ENCODE results near the gene GRIK2. TPM values are rescaled to one million over a fixed set of nuclear protein-coding genes. Genes with fewer than 3 reads are reported as not detected.
"Not testable (repeated sequence)": the region's sequence is repeated elsewhere in the genome, so short reads cannot be mapped to it uniquely, and the experiment has no call there.

The GRIK2 gene
- total RNA-seq, 2 experiments from 2014 or later: not detected

DNA sequence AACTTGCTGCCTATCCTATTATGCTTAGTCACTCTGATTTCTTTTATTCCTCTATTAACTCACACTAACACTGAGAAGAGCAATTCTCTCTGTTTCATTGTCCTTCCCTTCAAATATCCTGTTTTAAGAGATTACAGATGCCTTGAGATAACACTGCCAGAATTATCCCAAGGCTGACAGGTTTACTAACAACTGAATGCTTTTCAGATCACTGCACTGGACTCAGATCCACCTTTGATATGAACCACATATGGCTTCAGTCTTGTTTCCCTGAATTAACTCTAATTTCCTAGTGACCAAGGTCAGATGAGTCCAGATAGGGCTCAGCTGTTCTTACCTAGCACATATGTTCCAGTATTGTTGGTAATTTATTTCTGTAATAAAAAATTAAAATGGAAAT lies 633.1 kb downstream of the GRIK2 start:
- Mint-ChIP-seq H3K36me3 (no peaks in the 10 kb centered on the region), H3K4me3 (no peak overlapping the region), H3K4me1 (ENCODE audit: low read depth) (no peaks in the 10 kb centered on the region), H3K27ac (no peak overlapping the region), H3K27me3 (no peaks in the 10 kb centered on the region), H3K9me3 (peaks cover 5% of the 10 kb centered on the region)
- CTCF ChIA-PET: no interaction called here
- POLR2A ChIA-PET: no interaction called here
- no peak for DNase-seq
- intact Hi-C loops (cut with micrococcal nuclease): no loop called here

DNA sequence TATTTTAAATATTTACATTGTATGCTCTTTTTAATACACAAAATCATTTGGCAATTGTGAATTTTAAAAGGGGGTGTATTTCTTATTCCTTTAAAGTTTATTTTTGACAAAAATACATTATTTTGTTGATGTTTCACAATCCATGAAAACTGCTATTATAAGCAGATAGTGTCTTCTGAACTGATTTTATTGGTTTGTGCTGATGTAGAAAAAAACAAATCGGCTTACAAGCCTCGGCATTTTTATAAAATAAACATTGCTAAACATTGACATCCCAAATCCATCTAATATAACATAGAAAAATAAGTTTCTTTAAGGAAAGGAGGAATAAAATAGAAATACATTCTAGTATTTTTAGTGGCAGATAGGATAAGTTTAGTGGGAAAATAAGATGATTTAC lies 634.7 kb downstream of the GRIK2 start:
- intact Hi-C loops (cut with micrococcal nuclease): no loop called here
- Mint-ChIP-seq H3K4me1 (ENCODE audit: low read depth) (no peaks in the 10 kb centered on the region), H3K27me3 (no peaks in the 10 kb centered on the region), H3K27ac (no peak overlapping the region), H3K4me3 (no peak overlapping the region), H3K9me3 (peaks cover 6% of the 10 kb centered on the region), H3K36me3 (no peaks in the 10 kb centered on the region)
- POLR2A ChIA-PET: no interaction called here
- CTCF ChIA-PET: no interaction called here
- DNase-seq: no peak

DNA sequence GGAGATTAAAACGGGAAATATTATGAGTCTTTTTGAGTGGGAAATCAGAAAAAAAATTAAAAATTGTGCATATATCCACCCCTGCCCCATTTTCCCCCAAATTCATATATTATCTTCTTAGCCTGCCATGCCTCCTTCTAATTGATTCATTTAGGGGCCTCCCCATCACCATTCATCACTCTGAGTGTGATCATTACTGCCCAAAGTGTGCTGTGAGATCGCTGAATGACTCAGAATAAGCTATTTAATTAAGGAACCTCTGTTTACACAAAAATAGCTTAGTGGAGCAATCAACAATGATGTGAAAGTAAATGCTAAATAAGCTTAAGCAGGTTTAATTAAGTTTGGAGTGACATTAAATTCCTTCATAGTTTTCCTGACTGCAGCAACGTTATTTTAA lies 645.5 kb downstream of the GRIK2 start:
- ChIA-PET POLR2A (no interaction called here), CTCF (no interaction called here)
- Mint-ChIP-seq H3K36me3 (no peaks in the 10 kb centered on the region), H3K27me3 (no peaks in the 10 kb centered on the region), H3K4me3 (no peak overlapping the region), H3K4me1 (ENCODE audit: low read depth) (no peaks in the 10 kb centered on the region), H3K27ac (no peak overlapping the region), H3K9me3 (peaks cover 7% of the 10 kb centered on the region)
- DNase-seq: no peak
- intact Hi-C loops (cut with micrococcal nuclease): no loop called here

DNA sequence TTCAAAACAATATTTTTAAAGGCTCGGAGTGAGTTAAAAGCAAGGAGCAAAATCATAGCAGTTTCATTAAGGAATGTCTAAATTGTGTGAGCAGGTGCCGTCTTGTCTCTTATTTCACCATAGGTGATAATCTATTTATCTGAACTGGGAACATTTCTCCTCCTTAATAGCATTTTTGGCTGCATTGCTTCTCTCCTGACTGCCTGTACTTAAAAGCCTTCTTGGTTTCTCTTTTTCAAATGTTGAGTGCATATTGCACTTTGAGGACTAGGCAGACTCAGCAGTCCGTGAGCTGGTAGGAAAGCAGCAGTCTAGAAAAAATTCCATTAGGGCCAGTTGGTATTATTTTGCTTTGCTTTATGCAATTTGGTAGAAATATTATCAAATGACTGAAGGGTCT lies 645.9 kb downstream of the GRIK2 start:
- DNase-seq: no peak
- no peaks in the 10 kb centered on the region for H3K27me3 Mint-ChIP-seq
- no peak overlapping the region for H3K27ac Mint-ChIP-seq
- intact Hi-C loops (cut with micrococcal nuclease): no loop called here
- no peaks in the 10 kb centered on the region for H3K4me1 Mint-ChIP-seq (ENCODE audit: low read depth)
- H3K36me3 Mint-ChIP-seq: no peaks in the 10 kb centered on the region
- ChIA-PET CTCF (no interaction called here), POLR2A (no interaction called here)
- H3K4me3 Mint-ChIP-seq: no peak overlapping the region
- H3K9me3 Mint-ChIP-seq: peaks cover 7% of the 10 kb centered on the region

DNA sequence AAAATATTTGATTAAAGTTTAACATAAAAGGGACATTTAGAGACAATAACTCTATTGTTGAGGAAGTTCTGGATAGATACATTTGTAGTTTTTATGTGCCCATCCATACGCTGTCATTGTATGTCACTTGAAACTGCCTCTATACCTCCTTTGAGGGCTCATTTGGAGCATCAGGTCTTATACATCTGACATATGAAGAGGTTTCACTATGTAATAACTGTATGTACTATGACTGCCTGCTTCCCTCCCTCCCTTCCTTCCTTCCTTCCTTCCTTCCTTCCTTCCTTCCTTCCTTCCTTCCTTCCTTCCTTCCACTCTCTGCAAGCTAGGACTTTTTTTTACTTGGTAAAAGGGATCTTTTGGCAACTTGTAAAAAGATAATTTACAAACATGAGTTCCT lies 657.5 kb downstream of the GRIK2 start:
- Mint-ChIP-seq H3K4me3 (no peak overlapping the region), H3K27me3 (no peaks in the 10 kb centered on the region), H3K36me3 (no peaks in the 10 kb centered on the region), H3K27ac (no peak overlapping the region), H3K4me1 (ENCODE audit: low read depth) (no peaks in the 10 kb centered on the region), H3K9me3 (peaks cover 2% of the 10 kb centered on the region)
- intact Hi-C loops (cut with micrococcal nuclease): no loop called here
- DNase-seq: no peak
- ChIA-PET POLR2A (no interaction called here), CTCF (no interaction called here)

DNA sequence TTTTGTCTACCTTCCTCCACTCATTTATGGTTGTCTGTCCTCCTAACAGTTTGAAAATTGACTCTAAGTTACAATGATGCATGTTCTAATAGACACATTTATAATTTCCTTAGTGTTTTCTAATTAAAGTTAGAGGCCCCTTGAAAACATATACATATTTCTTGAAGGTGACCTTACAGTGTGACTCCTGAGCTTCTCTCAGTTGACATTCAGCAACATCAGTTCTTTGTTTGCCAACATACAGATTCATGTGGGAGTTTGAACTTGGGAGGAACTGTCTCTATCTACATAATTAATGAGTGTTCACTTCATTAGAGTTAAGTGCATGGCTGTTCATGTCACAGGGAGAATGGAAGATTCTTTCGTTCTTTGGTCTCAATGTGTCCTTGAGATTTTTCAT lies 658.2 kb downstream of the GRIK2 start:
- CTCF ChIA-PET: no interaction called here
- intact Hi-C loops (cut with micrococcal nuclease): no loop called here
- POLR2A ChIA-PET: no interaction called here
- H3K4me1 Mint-ChIP-seq (ENCODE audit: low read depth): no peaks in the 10 kb centered on the region
- H3K27ac Mint-ChIP-seq: no peak overlapping the region
- peaks cover 2% of the 10 kb centered on the region for H3K9me3 Mint-ChIP-seq
- no peak for DNase-seq
- H3K36me3 Mint-ChIP-seq: no peaks in the 10 kb centered on the region
- H3K27me3 Mint-ChIP-seq: no peaks in the 10 kb centered on the region
- no peak overlapping the region for H3K4me3 Mint-ChIP-seq

DNA sequence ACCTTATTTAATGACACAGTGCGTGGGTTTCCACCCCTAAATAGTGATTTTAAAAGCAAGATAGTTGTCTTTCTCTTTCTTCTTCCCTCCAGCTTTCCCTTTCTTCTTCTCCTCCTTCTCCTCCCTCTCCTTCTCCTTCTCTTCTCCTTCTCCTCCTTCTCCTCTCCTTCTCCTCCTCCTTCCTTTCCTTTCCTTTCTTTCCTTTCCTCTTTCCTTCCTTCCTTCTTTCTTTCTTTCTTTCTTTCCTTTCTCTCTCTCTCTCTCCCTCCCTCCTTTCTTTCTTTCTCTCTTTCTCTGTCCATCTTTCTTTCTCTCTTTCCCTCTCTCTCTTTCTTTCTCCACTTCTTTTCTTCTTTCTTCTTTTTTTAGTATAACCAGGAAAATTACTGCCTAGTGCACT lies 670.6 kb downstream of the GRIK2 start:
- intact Hi-C loops (cut with micrococcal nuclease): no loop called here
- Mint-ChIP-seq H3K27me3 (no peaks in the 10 kb centered on the region), H3K4me1 (ENCODE audit: low read depth) (no peaks in the 10 kb centered on the region), H3K27ac (no peak overlapping the region), H3K36me3 (no peaks in the 10 kb centered on the region), H3K9me3 (peaks cover 8% of the 10 kb centered on the region), H3K4me3 (no peak overlapping the region)
- DNase-seq: no peak
- POLR2A ChIA-PET: no interaction called here
- CTCF ChIA-PET: no interaction called here

DNA sequence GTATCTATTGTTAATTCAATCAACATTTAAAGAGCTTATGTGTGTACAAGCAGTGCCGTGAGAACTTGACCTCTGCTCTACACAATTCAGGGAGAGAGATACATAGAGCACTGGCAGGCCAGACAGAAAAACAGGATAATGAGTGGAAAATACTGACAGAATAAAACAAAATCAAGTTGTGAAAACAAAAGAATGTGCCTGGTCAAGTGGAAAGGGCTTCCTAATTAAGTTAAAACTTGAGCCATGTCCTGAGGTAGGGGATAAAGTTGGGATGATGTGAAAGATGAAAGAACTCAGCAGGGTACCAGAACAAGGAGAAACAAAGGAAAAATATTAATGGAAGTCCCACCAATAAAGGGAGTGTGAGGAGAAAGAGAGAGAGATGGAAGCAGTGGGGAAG lies 672.8 kb downstream of the GRIK2 start:
- no peaks in the 10 kb centered on the region for H3K36me3 Mint-ChIP-seq
- H3K9me3 Mint-ChIP-seq: peaks cover 8% of the 10 kb centered on the region
- ChIA-PET POLR2A (no interaction called here), CTCF (no interaction called here)
- no peak overlapping the region for H3K27ac Mint-ChIP-seq
- no peaks in the 10 kb centered on the region for H3K27me3 Mint-ChIP-seq
- no peak overlapping the region for H3K4me3 Mint-ChIP-seq
- no peaks in the 10 kb centered on the region for H3K4me1 Mint-ChIP-seq (ENCODE audit: low read depth)
- DNase-seq: no peak
- intact Hi-C loops (cut with micrococcal nuclease): no loop called here

DNA sequence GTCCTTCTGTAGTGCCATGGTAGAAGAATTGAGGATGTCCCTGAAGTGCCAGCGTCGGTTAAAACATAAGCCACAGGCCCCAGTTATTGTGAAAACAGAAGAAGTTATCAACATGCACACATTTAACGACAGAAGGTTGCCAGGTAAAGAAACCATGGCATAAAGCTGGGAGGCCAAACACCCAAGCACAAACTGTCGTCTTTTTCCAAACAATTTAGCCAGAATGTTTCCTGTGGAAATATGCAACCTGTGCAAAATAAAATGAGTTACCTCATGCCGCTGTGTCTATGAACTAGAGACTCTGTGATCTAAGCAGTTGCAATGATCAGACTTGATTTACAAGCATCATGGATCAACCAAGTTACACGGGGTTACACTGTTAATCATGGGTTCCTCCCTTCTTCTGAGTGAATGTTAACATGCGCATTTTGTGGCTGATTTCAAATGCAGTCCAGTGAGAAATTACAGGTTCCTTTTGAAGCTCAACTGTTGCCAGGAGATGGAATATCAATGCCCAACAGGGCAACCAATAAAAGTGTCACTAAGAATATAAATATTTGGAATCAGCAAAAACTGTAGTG lies 674.9 kb downstream of the GRIK2 start:
- no peak overlapping the region for H3K27ac Mint-ChIP-seq
- DNase-seq: no peak
- no peaks in the 10 kb centered on the region for H3K27me3 Mint-ChIP-seq
- H3K36me3 Mint-ChIP-seq: no peaks in the 10 kb centered on the region
- H3K4me1 Mint-ChIP-seq (ENCODE audit: low read depth): no peaks in the 10 kb centered on the region
- ChIA-PET CTCF (no interaction called here), POLR2A (no interaction called here)
- intact Hi-C loops (cut with micrococcal nuclease): no loop called here
- H3K4me3 Mint-ChIP-seq: no peak overlapping the region
- peaks cover 9% of the 10 kb centered on the region for H3K9me3 Mint-ChIP-seq

DNA sequence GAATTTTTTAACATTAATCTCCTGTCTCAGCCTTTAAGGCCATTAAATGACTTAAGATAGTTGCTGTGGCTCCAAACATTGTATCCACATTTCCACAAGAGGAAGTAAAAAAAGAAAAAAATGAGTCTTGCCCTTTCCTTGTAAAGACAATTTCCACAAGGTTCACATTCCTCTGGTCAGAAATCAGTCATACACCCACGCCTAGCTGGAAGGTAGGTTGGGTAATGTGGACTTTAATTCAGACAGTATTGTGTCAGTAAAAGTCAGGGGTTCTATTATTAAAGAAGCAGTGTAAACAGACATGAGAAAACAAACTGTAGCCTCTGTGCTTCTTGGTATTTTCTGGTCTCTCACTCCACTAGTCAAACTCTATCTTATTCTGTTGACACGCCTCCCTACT lies 682.0 kb downstream of the GRIK2 start:
- ChIA-PET CTCF (no interaction called here), POLR2A (no interaction called here)
- H3K9me3 Mint-ChIP-seq: peaks cover 19% of the 10 kb centered on the region
- intact Hi-C loops (cut with micrococcal nuclease): no loop called here
- H3K27ac Mint-ChIP-seq: no peak overlapping the region
- H3K4me1 Mint-ChIP-seq (ENCODE audit: low read depth): no peaks in the 10 kb centered on the region
- DNase-seq: no peak
- no peaks in the 10 kb centered on the region for H3K36me3 Mint-ChIP-seq
- no peaks in the 10 kb centered on the region for H3K27me3 Mint-ChIP-seq
- no peak overlapping the region for H3K4me3 Mint-ChIP-seq

DNA sequence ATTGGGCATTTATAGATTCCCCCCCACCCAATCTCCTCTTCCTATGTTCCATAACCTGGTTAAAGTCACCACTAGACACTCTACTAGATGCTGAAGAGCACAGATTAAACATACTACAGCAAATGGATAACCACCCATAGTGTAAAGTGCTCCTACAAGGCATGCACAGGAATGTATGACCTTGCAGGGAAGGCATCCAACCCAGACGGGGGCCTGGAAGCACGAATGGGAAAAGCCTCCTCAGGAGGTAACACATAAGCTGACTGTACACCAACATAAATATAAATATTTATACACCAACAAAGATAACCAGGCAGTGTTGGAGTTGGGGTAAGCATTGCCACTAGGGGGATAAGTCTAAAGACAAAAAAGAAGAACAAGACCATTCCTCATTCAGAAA lies 691.7 kb downstream of the GRIK2 start:
- no peaks in the 10 kb centered on the region for H3K27me3 Mint-ChIP-seq
- no peaks in the 10 kb centered on the region for H3K36me3 Mint-ChIP-seq
- H3K9me3 Mint-ChIP-seq: peaks cover 2% of the 10 kb centered on the region
- ChIA-PET POLR2A (no interaction called here), CTCF (no interaction called here)
- intact Hi-C loops (cut with micrococcal nuclease): no loop called here
- no peak for DNase-seq
- no peaks in the 10 kb centered on the region for H3K4me1 Mint-ChIP-seq (ENCODE audit: low read depth)
- no peak overlapping the region for H3K27ac Mint-ChIP-seq
- no peak overlapping the region for H3K4me3 Mint-ChIP-seq

DNA sequence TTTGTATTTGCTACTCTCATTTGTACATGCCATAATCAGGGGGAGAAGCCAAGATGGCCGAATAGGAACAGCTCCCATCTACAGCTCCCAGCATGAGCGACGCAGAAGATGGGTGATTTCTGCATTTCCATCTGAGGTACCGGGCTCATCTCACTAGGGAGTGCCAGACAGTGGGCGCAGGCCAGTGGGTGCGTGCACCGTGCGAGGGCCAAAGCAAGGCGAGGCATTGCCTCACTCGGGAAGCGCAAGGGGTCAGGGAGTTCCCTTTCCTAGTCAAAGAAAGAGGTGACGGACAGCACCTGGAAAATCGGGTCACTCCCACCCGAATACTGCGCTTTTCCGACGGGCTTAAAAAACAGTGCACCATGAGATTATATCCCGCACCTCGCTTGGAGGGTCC lies 694.7 kb downstream of the GRIK2 start:
- H3K36me3 Mint-ChIP-seq; H3K27me3 Mint-ChIP-seq; H3K4me3 Mint-ChIP-seq; H3K27ac Mint-ChIP-seq; intact Hi-C loops (cut with micrococcal nuclease); DNase-seq; H3K4me1 Mint-ChIP-seq (ENCODE audit: low read depth); POLR2A ChIA-PET; CTCF ChIA-PET; H3K9me3 Mint-ChIP-seq: not testable (repeated sequence)

DNA sequence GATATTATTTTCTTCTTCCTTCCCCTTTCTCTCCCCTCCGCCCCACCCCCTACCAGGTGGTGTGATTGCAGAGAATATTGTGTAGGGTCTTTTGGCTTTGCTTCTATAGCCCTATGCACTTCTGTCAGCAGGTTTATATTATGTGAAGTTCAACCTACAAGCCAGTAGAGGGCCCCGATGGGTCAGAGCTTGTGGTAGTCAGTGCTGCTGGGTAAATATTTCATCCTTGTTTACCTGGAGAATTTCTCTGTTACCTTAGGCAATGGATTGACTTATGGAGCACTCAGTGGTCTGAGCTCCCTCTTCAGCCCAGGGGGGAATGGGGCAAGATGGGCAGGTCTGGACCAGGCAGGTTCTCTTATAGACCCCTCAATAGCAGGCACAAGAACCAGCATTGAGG lies 720.9 kb downstream of the GRIK2 start:
- H3K36me3 Mint-ChIP-seq: no peaks in the 10 kb centered on the region
- intact Hi-C loops (cut with micrococcal nuclease): no loop called here
- no peak for DNase-seq
- ChIA-PET POLR2A (no interaction called here), CTCF (no interaction called here)
- H3K4me3 Mint-ChIP-seq: no peak overlapping the region
- H3K27me3 Mint-ChIP-seq: no peaks in the 10 kb centered on the region
- no peaks in the 10 kb centered on the region for H3K4me1 Mint-ChIP-seq (ENCODE audit: low read depth)
- no peaks in the 10 kb centered on the region for H3K9me3 Mint-ChIP-seq
- no peak overlapping the region for H3K27ac Mint-ChIP-seq

DNA sequence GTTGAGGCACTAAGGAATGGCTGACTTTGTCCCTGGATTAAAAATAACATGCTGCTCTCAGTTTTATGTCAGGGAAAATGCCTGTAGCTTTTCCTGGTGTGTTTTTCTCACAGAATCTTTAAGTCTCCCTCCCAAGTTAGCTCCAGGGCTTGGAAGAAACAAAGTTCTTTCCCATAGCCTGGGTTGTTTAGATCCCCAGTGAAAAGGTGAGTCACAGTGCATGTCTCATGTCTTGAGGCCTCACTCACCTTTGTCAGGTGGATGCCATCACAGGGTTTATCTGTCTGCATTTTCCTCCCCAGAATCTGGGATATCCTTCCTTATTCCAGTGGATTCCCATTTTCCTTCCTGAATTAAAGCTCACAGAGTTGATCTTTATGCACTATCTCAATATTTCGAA lies 722.4 kb downstream of the GRIK2 start:
- no peaks in the 10 kb centered on the region for H3K27me3 Mint-ChIP-seq
- no peaks in the 10 kb centered on the region for H3K9me3 Mint-ChIP-seq
- ChIA-PET POLR2A (no interaction called here), CTCF (no interaction called here)
- H3K27ac Mint-ChIP-seq: no peak overlapping the region
- H3K4me1 Mint-ChIP-seq (ENCODE audit: low read depth): no peaks in the 10 kb centered on the region
- intact Hi-C loops (cut with micrococcal nuclease): no loop called here
- H3K4me3 Mint-ChIP-seq: no peak overlapping the region
- no peaks in the 10 kb centered on the region for H3K36me3 Mint-ChIP-seq
- DNase-seq: no peak
